ENCODE measurements around the gene HOXC5. TPM values are rescaled to one million over a fixed set of nuclear protein-coding genes. Genes with fewer than 3 reads are reported as not detected.
"Not testable (repeated sequence)": the region's sequence is repeated elsewhere in the genome, so short reads cannot be mapped to it uniquely, and the experiment has no call there.

HOXC5 gene
- total and polyA plus RNA-seq, 4 donors = 3.8 to 3.9 TPM; not detected in 2

DNA sequence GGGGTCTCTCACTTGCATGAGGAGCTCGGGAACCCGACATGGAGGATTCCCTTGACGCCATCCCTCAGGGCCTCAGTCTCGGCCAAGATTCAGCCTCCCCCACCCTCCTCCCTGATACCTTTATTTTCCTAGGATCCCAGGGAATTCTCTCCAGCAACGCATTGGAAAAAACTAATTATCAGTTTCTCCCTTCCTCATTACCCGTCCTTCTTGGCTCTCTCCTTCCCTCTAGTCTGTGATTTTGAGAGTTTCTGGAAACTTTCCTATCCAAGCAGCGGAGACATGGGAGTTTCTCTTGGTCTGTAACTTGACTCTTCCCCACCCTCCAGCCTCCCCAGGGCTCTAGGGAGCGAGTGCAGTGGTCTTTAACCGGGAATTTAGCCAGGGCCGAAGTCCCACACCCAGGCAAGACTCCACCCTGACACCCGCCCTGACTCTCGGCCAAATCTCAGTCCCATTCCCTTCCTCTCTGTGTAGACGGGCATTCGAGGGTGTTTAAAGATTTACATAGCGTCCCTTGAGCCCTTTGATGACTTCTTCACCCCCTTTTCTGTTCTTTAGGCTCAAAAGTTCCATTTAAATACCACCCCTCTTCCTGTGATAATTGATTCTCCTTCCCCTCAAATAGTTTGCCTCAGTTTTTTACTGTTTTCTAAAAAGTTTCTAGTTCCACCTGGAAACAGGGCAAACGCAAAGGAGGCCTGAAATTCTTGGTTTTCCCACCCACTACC lies 6.7 kb downstream of the HOXC5 start:
- Histone ChIP-seq H3K9me3 (ENCODE audit: control insufficient read depth, low read length) (no peaks in the 10 kb centered on the region), H3K4me1 (ENCODE audit: control insufficient read depth in 1 of 2, insufficient read depth in 2 of 2, low read length in 2 of 2) (no peaks in the 10 kb centered on the region), H3K36me3 (ENCODE audit: control insufficient read depth in 1 of 2, insufficient read depth in 2 of 2, low read length in 1 of 2) (no peaks in the 10 kb centered on the region), H3K4me3 (ENCODE audit: low read length in 2 of 2) (no peak overlapping the region), H3K27me3 (ENCODE audit: control insufficient read depth in 1 of 2, insufficient read depth in 2 of 2, low read length in 1 of 2) (no peaks in the 10 kb centered on the region), H3K27ac (ENCODE audit: low read depth in 1 of 2, low read length in 2 of 2) (no peak overlapping the region)
- WGBS, 2 donors = 23 to 32% methylated on average over 16 of the region's 16 CpGs
- peak in 1 of 2 donors; percentile 79 for DNase-seq
- intact Hi-C loops (cut with DNase I) = loop anchor here in 1 of 2 donors (5.0 kb wide), 1 partner anchor 108 kb away; no protein-coding TSS in a partner anchor
- ATAC-seq (ENCODE audit: low FRiP score) = peak; percentile 62

DNA sequence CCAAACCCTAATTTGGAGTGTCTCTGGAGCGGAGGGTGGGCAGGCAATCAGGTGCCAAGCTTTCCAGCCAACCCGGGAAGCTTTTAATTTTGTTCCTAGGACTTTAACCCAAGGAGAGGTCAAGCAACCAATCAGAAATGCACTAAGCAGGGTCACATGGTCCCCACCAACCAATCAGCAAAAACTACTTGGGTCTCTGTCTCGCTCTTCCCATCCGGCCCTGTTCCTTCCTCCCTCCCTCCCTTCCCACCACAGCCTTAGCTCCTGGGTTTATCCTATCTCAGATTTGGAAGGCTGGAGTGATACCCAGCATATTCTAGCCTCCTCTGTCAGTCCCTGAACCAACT lies 7.3 kb downstream of the HOXC5 start:
- DNase-seq (no peak), ATAC-seq (ENCODE audit: low FRiP score) (peak; percentile 66)
- no peaks in the 10 kb centered on the region for H3K36me3 ChIP-seq (ENCODE audit: control insufficient read depth in 1 of 2, insufficient read depth in 2 of 2, low read length in 1 of 2)
- no peak overlapping the region for H3K27ac ChIP-seq (ENCODE audit: low read depth in 1 of 2, low read length in 2 of 2)
- H3K4me1 ChIP-seq (ENCODE audit: control insufficient read depth in 1 of 2, insufficient read depth in 2 of 2, low read length in 2 of 2) = no peaks in the 10 kb centered on the region
- intact Hi-C loops (cut with DNase I) = no loop called here
- H3K4me3 ChIP-seq (ENCODE audit: low read length in 2 of 2) = no peak overlapping the region
- H3K27me3 ChIP-seq (ENCODE audit: control insufficient read depth in 1 of 2, insufficient read depth in 2 of 2, low read length in 1 of 2) = no peaks in the 10 kb centered on the region
- H3K9me3 ChIP-seq (ENCODE audit: control insufficient read depth, low read length) = no peaks in the 10 kb centered on the region
- WGBS, 2 donors = 43 to 44% methylated on average over 4 of the region's 4 CpGs

DNA sequence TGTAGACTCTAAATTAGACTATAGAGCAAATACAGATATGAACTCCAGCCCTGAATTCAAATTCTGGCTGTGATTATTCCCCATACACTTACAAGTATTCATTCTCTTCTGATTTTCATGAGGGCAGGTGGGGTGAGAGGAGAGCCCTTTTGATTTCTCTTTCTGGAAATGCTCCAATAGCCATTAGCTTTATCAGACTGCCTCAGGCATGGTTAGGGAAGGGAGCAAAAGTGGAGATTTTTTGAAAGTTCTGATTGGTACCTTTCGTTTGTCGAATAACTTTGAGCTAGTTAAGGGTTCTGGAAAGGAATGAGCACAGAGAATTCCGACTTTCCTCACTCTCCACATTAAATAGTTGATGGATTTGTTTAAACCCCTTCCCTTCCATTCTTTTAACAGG lies 7.8 kb downstream of the HOXC5 start:
- DNase-seq = no peak
- Histone ChIP-seq H3K27ac (ENCODE audit: low read depth in 1 of 2, low read length in 2 of 2) (no peak overlapping the region), H3K27me3 (ENCODE audit: control insufficient read depth in 1 of 2, insufficient read depth in 2 of 2, low read length in 1 of 2) (no peaks in the 10 kb centered on the region), H3K4me1 (ENCODE audit: control insufficient read depth in 1 of 2, insufficient read depth in 2 of 2, low read length in 2 of 2) (no peaks in the 10 kb centered on the region), H3K9me3 (ENCODE audit: control insufficient read depth, low read length) (no peaks in the 10 kb centered on the region), H3K4me3 (ENCODE audit: low read length in 2 of 2) (no peak overlapping the region), H3K36me3 (ENCODE audit: control insufficient read depth in 1 of 2, insufficient read depth in 2 of 2, low read length in 1 of 2) (no peaks in the 10 kb centered on the region)
- WGBS, 2 donors = 72 to 86% methylated on average over 3 of the region's 3 CpGs
- ATAC-seq (ENCODE audit: low FRiP score) = no peak
- intact Hi-C loops (cut with DNase I) = no loop called here

DNA sequence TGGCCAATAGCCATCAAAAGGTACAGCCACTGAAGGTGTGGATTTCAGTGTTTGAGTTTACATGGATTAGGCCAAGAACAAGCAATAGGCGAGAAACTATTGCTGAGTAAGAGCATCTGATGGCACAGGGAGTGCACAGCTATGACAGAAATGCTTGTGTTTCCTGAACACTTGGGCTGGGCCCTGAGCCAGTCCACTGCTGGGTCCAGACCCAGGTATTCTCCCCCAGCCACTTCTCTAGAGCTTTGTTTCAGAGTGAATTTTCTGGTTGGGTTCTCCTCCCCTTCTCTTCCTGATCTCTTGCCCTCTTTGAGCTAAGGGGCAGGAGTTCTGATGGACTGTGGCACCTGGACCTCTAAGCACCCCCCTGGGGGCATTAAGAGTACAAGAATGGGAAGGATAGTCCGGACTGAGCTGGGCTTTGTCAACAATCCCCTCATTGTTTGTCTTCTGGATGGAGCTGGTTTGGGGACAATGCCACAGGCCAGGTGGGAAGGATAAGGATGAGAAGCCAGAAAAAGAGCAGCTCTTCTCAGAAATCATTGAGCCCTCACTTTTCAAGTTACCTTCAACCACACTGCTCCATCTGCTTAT lies 8.3 kb downstream of the HOXC5 start:
- Histone ChIP-seq H3K4me1 (ENCODE audit: control insufficient read depth in 1 of 2, insufficient read depth in 2 of 2, low read length in 2 of 2) (no peaks in the 10 kb centered on the region), H3K27me3 (ENCODE audit: control insufficient read depth in 1 of 2, insufficient read depth in 2 of 2, low read length in 1 of 2) (no peaks in the 10 kb centered on the region), H3K9me3 (ENCODE audit: control insufficient read depth, low read length) (no peaks in the 10 kb centered on the region), H3K27ac (ENCODE audit: low read depth in 1 of 2, low read length in 2 of 2) (no peak overlapping the region), H3K4me3 (ENCODE audit: low read length in 2 of 2) (no peak overlapping the region), H3K36me3 (ENCODE audit: control insufficient read depth in 1 of 2, insufficient read depth in 2 of 2, low read length in 1 of 2) (no peaks in the 10 kb centered on the region)
- intact Hi-C loops (cut with DNase I) = no loop called here
- 76 to 91% methylated on average over 2 of the region's 2 CpGs for WGBS, 2 donors
- ATAC-seq (ENCODE audit: low FRiP score) (no peak), DNase-seq (no peak)

DNA sequence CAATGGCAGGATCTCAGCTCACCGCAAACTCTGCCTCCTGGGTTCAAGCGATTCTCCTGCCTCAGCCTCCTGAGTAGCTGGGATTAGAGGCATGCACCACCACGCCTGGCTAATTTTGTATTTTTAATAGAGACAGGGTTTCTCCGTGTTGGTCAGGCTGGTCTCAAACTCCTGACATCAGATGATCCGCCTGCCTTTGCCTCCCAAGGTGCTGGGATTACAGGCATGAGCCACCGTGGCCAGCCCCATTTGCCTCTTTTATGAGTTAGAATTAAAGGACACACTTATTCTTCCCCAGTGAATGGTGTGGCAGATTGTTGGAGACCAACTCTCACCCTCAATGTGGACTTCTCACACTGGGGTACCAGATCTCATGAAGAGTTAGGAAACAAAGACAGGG lies 9.2 kb downstream of the HOXC5 start:
- H3K36me3 ChIP-seq (ENCODE audit: control insufficient read depth in 1 of 2, insufficient read depth in 2 of 2, low read length in 1 of 2); ATAC-seq (ENCODE audit: low FRiP score); DNase-seq; intact Hi-C loops (cut with DNase I); H3K27me3 ChIP-seq (ENCODE audit: control insufficient read depth in 1 of 2, insufficient read depth in 2 of 2, low read length in 1 of 2); H3K27ac ChIP-seq (ENCODE audit: low read depth in 1 of 2, low read length in 2 of 2); H3K9me3 ChIP-seq (ENCODE audit: control insufficient read depth, low read length); H3K4me1 ChIP-seq (ENCODE audit: control insufficient read depth in 1 of 2, insufficient read depth in 2 of 2, low read length in 2 of 2); H3K4me3 ChIP-seq (ENCODE audit: low read length in 2 of 2): not testable (repeated sequence)
- WGBS, 2 donors = 72 to 82% methylated on average over 6 of the region's 6 CpGs

DNA sequence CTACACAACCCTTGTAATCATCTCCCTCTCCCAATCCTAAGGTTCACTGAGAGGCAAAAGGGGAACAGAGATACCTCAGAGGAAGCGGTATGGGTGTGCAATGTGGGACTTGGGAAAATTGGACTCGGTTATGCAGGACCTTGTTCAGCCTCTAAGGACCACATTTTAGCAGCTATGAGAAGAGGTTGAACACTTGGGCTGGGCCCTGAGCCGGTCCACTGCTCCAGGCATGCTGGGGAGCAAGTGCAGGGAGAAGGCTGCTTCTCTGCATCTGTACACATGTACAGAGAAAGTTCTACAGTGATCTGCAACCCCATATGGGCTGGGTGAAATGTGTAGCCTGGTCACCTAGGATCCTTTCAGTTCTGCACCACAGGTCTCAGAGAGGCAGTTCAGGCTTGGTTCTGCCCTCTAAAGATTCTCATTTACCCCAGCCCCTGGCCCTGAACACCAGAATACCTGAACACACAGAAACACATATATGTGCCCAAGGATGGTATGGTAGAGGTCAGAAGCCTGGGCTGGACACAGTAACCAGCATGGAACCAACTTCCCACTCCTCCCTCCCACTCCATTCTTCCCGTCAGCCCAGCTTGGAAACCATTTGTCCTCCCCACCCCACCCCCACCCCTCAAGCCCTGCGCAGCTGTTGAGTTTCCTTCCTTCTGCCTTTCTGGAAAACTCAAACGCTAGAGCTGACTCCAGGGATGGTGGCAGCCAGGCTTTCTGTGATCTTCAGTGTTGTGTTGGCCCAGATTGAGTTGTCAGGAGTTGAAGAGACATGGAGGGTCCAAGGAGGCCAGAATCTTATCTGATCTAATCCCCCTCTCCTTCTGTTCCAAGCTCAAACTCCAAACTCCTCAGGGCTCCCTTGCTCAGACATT lies 10.4 kb downstream of the HOXC5 start:
- intact Hi-C loops (cut with DNase I) = no loop called here
- H3K27ac ChIP-seq (ENCODE audit: low read depth in 1 of 2, low read length in 2 of 2) = no peak overlapping the region
- no peak overlapping the region for H3K4me3 ChIP-seq (ENCODE audit: low read length in 2 of 2)
- H3K27me3 ChIP-seq (ENCODE audit: control insufficient read depth in 1 of 2, insufficient read depth in 2 of 2, low read length in 1 of 2) = no peaks in the 10 kb centered on the region
- ATAC-seq (ENCODE audit: low FRiP score) (no peak), DNase-seq (no peak)
- no peaks in the 10 kb centered on the region for H3K4me1 ChIP-seq (ENCODE audit: control insufficient read depth in 1 of 2, insufficient read depth in 2 of 2, low read length in 2 of 2)
- WGBS, 2 donors = 71 to 76% methylated on average over 6 of the region's 6 CpGs
- H3K36me3 ChIP-seq (ENCODE audit: control insufficient read depth in 1 of 2, insufficient read depth in 2 of 2, low read length in 1 of 2) = no peaks in the 10 kb centered on the region
- H3K9me3 ChIP-seq (ENCODE audit: control insufficient read depth, low read length) = no peaks in the 10 kb centered on the region

DNA sequence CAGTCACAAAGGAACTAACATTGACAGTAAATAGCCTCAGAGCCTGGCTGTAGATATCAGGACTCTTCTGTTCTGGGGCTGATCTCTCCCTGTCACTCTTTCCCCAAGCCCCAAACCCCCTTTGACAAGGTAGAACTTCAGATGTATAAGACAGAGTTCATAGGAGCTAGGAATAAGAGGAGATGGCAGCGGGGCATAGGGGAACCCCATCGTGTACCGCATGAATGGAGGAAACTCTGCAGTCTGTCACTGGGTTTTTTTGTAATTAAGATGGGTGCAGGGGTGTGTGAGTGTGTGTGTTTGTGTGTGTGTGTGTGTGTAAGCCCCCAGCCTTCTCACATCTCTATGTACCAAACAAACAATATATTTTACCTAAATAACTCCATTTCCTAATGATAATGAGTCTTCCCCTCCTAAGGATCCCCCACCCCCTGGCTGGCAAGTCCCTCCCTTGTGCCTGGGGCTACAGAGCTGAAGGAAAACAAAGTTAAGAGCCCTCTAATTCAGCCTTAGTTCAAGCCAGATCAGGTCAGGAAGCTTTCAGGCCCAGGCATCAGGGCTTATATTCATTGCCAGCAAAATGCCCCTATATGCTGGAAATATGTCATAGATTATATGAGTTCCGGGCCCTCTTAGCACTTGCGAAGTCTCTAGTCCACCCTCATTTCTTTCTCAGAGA lies 11.7 kb downstream of the HOXC5 start:
- H3K4me1 ChIP-seq (ENCODE audit: control insufficient read depth in 1 of 2, insufficient read depth in 2 of 2, low read length in 2 of 2) = no peaks in the 10 kb centered on the region
- DNase-seq (no peak), ATAC-seq (ENCODE audit: low FRiP score) (no peak)

DNA sequence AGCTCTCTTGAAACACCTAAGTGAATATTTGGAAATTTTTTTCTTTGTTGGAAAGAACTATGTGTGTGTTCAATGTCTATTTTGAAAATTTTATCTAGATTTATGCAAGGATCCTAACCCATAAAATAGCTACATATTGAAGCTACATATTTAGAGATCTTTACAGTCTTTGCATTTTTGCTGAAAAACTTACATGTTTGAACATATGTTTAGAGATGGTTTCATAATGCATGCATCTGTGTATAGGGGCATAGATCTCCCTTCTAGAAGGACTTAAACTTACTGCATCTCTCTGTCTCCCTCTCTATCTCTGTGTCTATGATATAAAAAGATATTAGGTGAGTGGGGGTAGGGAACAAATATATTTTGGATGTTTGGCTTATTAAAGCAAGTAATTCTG lies 12.6 kb downstream of the HOXC5 start:
- no peak overlapping the region for H3K4me3 ChIP-seq (ENCODE audit: low read length in 2 of 2)
- H3K27ac ChIP-seq (ENCODE audit: low read depth in 1 of 2, low read length in 2 of 2) = no peak overlapping the region
- DNase-seq (no peak), ATAC-seq (ENCODE audit: low FRiP score) (no peak)
- H3K9me3 ChIP-seq (ENCODE audit: control insufficient read depth, low read length) = no peaks in the 10 kb centered on the region
- no peaks in the 10 kb centered on the region for H3K27me3 ChIP-seq (ENCODE audit: control insufficient read depth in 1 of 2, insufficient read depth in 2 of 2, low read length in 1 of 2)
- intact Hi-C loops (cut with DNase I) = no loop called here
- no peaks in the 10 kb centered on the region for H3K36me3 ChIP-seq (ENCODE audit: control insufficient read depth in 1 of 2, insufficient read depth in 2 of 2, low read length in 1 of 2)
- H3K4me1 ChIP-seq (ENCODE audit: control insufficient read depth in 1 of 2, insufficient read depth in 2 of 2, low read length in 2 of 2) = no peaks in the 10 kb centered on the region

More for the DNA sequence above, 11.7 kb downstream of the HOXC5 start:
- Histone ChIP-seq H3K9me3 (ENCODE audit: control insufficient read depth, low read length) (no peaks in the 10 kb centered on the region), H3K4me3 (ENCODE audit: low read length in 2 of 2) (no peak overlapping the region), H3K27me3 (ENCODE audit: control insufficient read depth in 1 of 2, insufficient read depth in 2 of 2, low read length in 1 of 2) (no peaks in the 10 kb centered on the region), H3K27ac (ENCODE audit: low read depth in 1 of 2, low read length in 2 of 2) (no peak overlapping the region), H3K36me3 (ENCODE audit: control insufficient read depth in 1 of 2, insufficient read depth in 2 of 2, low read length in 1 of 2) (no peaks in the 10 kb centered on the region)
- 72 to 82% methylated on average over 5 of the region's 5 CpGs for WGBS, 2 donors
- intact Hi-C loops (cut with DNase I) = no loop called here

All from aorta (tissue), 5 donors.